Activated CD4-positive, alpha-beta T cell treated with anti-CD3 and anti-CD28 coated beads for 4 hours (primary cell): ENCODE results near the gene UXS1.
A peak's percentile ranks its signal among the peaks of the same experiment; 100 is the strongest.

ENCODE experiments used
- DNase-seq, 2 donors: peaks; one replicate each; pipeline ENCODE4 v3.0.0-alpha.2; 2020

UXS1 gene

DNA sequence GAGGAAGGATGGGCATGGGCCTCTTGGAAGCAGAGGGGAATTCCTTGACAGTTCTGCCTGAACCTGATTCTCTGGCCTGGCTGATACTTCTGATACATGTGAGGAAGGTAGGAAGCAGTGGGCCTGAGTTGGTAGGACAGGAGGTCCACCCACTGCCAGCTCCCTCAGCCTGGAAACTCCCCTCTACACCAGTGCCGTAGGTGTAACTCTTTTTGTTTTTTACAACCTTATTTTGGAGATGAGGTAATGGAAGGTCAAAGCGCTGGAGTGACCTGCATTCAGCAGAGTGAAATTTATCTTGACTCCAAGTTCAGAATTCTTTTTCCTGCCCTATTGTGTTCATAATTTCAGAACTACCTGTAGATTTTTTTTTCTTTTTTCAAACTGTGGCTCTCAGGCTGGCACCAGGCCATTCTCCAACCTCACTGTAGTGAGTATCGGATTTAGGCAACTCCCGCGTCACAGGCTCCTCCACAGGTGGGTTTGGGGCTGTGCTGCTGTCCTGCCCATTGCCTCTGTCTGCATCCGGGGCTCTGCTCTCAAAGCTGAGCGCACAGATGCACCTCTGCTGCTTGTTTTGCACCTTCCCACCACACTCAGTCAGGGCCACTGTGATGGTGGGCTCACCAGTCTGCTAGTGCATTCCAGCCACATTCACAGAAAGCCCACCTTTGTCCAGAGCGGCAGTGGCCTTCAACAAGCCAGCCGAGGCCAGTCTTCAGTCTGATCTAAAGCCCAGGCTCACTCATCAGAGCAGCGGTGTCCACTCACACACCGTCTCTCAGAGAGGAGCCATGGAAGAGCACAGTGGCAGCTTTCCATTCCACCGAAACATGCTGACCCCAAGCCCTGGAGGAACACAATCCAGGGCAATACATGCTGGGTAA, 87.2 kb downstream of the UXS1 start:
- no peak for DNase-seq

DNA sequence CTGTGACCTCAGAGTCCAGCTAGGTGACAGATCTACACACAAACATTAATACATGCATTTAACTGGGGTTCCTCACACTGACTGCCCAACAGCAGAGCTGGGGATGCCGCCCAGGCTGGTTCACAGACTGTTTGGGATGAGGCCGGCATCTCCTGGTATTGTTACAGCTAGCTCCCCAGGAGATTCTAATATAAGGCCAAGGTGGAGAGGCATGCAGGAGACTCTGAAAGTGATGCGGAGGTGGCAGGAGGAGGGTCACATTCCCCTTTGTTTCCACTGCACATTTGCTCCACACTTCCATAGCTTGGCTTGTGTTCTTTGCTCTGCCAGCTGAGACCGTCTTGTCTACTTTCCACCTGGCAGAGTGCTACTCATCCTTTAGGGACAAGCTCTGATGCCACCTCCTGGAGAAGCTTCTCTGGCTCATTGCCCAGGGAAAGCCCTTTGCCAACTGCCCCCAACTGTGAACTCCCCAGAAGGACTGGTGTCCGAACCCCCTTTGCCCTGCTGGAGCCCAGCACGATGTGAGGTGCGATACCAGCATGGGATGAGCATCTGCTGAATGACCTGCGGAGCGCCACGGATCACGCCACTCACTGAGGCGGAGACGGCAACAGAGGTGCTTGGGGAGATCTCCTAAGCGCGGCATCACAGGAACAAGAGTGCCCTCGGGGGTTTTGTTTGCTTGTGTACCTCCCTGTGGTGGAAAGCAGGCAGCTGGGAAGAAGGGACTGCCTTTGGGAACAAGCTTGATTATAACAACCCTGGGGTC, 88.8 kb downstream of the UXS1 start:
- DNase-seq, result no peak

DNA sequence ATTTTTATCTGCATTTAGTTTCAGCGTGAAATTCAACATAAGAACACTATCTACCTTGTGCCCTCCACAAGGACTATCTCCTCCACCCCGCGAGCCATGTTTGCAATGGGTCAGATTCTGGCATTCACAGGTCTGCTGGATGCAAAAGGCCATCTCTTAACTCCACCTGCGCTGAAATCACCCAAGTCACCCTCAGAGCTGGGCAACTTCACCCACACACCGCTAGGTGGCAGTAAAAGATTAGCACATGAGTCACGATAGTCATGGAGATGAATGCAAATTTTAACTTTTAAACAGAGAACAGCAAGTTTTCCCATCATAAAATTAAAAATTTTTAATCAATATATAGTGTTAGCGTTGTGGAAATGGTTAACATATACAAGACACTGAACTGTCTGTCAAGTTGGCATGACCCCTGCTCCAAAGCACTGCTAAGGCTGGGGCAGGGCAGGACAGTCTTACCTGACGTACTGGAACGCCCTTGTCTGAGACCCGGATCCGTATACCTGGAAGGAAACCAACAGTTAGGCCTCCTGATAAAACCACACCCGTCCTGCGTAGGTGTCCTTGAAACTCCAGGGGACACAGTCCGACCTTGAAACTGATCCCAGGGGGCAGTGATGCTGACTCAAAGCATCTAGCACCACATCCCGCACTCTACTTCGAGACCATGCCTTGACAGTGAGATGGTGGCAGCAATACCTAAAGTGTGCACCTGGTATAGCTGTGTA, 89.6 kb downstream of the UXS1 start:
- peak; percentile 58 to 70 for DNase-seq

DNA sequence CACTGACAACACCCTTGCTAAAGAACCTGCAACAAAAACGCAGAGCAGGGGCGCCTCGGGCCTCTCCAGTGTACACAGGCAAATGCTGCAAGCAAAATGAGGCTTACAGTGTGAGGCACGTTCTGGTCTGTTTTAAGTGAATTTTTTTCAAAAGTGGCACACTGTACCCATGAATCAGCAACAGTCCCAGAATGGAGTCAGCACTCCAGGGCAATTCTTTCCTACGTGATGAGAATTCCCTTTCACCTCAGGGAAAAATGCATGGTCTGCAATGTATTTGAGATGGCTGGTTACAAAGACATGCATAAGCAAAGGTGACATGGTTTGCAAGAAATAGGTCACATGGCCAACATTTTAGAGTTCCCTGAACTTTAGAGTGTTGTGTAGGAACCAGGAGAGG, 94.4 kb downstream of the UXS1 start:
- DNase-seq, result no peak

DNA sequence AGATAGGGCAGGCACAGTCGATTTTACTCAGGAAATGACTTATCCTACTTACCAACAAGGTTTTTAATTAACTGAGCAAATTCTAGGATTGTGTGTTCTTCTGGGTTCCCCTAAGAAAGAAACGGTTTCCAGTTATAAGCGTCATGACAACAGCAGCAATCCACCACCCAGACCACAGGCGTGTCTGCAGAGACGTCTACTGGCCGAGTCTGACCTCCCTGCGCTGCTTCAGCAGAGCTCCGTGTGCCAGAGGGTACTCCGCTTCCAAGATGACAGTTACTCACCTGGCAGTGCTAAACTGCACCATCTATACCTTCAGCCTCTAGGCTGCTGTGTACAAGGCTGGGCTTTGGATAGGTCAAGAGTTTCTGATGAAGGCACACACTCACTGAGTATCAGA, 95.4 kb downstream of the UXS1 start:
- no peak for DNase-seq

DNA sequence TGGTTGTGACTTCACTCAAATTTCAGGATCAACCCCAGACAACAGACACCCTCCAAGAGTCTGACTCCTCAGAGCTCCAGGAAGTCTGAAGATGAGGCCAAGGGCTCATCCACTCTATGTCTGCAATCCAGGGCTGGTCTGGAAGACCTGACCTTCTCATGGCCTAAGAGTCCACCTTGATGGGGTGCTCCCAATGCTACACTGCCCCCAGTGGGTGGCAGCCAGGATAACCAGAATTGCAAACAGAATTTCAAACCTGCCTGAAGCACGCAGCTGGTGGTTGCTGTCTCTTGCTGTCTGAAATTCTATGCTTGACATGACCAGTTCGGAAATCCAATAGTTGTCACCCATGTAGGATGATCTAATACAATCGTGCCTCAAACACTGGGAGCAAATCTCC, 96.0 kb downstream of the UXS1 start:
- no peak for DNase-seq

DNA sequence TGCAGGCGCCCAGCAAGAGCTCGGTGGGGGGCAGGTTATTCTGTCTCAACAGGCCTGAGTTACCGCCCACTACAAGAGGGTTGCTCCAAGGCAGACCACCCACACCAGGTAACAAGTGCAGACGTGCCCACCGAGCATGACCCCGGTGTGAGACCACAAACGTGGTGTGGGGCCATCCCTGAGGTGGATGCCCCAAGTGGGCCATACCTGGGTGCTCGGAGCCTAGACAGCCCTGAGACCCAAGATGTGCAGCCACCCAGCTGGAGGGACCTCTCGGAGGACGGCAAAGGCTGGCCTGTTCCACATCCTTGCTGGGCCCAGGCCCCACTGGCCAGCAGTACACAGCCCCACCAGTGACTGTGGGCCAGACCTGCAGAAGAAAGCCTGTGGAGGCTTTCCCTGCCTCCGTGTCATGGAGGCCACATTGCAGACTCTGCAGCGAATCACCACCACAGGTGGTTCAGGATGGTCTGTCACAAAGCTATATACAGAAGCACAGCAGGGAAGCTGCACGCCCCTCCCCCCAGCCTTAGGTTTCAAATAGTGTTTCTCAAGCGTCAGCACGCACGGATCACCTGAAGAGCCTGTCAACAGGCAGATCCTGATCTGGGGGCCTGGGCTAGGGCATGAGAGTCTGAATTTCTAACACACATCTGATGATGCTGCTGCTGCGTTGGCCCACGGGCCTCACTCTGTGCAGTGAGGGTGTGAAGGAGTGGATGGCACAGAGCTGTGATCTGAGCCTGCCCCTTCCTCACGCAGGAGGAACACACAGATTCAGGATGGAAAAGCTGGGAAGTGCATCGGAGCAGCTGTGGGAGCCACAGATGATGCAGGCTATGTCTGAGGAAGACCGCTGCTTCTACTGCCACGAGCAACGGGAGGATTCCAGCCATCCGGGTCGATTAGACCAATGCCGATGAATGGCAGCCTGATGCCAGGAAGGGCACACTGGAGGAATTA, 96.8 kb downstream of the UXS1 start:
- no peak for DNase-seq

DNA sequence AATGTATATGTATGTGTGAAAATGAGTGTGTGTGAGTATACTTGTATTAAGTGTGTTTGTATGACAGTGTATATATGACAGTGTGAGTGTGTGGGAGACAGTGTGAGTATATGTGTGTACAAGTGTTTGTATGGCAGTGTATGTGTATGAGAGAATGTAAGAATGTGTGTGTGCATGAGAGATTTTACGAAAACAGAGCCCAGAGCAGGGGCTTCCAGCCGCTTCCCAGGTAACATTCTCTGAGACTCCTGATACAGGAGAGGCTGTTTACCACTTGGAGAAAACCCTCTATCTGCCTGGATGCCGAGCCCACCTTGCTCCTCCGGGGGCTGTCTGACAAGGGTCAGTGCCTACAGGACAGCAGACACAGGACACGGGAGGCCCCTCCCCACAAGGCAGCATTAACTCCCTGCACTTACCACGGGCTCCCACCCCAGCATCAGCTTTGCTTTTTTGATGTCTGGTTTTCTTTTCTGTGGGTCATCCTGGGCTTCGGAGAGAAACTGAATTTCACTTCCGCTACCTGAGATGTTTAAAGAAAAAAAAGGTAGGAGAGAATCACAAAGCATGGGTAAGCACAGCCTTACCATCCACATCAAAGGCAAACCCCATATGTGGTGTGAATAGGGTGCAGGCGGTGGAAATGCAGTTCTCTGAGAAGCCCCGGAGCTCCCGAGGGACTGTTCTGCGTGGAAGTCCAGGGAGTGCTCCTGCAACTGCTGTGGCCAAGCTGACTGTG, 97.6 kb downstream of the UXS1 start:
- no peak for DNase-seq

DNA sequence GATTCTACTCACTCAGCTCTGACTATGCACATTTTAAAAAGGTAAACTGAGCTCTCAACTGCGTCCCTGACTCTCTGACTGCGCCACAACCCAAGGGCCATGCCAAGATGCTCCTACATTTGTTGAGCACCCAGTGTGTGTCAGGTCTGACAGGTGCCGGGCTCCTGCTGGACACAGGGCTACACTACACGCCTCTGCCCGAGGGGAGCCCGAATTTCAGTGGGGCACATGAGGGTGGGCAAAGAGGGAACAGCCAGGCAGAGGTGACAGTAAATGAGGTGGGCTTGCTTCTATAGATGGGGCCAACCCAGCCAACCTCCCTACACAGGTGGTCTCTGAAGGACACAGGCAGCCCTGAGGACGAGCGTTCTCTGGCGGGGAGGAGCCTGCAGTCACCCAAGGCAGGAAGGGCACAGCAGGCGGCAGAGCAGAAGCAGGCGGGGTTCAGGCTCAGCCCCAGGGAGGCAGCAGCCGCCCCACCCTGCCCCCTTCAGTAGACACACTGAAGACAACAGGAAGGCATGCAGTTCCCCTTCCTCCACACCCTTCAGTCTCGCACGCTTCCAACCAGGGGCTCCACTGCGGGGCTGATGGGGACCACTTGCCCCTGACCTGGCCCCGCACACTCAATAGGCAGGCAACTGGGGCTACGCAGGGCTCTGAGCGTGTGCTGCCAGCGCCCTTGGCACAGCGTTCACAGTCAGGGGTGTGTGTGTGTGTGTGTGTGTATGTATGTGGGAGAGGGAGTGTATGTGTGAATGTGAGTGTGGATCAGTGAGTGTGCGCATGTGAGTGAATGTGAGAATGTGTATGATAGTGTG, 98.4 kb downstream of the UXS1 start:
- peak; percentile 74 to 78 for DNase-seq

DNA sequence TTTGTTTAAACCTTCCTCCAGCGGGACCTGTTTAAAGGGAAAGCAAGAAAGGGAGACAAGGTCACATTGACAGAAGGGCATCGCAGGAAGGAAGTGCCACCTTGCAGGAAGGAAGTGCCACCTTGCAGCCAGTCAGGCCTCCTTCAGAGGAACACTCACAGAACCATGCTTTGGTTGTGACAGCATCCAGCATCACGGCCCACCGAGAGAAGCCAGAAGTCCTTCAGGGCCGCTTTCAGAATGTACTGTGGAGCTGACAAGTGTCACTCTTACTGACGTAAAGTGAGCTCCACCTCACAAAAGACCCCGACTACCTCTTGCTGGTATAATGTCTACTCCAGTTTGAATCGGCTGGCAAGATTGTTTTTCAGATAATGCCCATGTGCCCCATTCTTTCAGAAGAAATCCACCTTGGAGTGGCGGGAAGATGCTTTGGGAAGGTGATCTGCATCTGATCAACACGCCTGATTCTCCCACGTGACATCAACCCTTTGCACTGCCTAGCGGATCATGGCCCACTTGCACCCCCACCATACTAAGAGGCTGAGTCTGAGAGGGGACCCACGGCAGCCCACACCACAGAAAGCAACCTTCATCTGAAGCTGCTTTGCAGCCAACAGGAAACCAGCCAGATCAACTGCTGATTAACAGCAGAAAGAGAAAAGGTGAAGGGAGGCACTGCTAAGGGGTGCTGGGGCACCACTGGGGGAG, 99.8 kb downstream of the UXS1 start:
- DNase-seq, result peak; percentile 43 to 51

DNA sequence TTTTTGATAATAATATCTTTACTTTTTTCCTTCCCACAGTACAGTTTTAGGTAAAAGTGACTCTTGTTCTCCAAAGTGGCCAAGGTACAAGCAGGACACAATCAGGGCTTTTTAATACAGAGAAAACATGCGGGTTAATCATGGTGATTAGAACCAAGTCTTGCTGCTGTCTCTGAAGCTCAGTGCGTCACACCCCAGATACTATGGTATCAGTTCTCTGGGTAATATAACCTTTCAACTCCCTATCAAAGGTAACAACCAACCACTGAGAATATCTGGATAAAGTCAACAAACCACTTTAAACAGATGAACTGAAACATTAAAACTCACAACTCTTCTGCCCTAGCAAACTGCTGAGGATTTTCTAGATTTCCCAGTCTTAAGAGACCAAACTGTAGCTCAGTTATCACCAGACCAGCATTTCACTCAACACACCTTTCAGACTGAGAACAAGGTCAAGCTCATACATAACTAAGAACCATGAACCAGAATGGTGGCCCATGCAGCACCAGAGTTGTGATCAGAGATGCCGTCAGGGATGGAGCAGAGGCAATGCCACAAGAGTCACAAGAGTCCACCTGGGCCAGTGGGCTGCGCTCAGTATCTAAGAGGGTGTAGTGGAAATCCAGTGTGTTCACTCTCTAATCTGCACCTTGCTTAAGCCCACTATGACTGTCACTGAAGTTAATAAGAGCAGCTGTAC, 103.0 kb downstream of the UXS1 start:
- DNase-seq, result no peak

DNA sequence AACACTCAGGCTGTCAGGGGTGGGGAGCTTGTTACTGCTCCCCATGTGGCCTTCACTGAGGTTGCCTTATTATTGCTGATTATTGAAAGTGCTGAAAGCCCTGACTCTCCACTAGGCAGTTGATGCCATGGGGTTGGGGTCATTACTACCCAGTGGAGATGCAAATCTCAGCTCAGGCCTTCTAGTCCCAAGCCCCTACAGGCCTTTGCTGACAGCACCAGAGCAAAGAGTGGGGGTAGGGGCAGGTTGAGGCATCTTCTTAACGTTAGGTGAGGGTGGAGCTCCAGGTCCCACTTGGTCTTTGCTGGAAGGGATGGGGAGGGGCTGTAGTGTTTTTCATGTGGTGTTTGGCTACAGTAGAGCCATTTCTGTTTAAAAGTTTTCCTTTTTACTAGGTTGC, 104.5 kb downstream of the UXS1 start:
- no peak for DNase-seq

DNA sequence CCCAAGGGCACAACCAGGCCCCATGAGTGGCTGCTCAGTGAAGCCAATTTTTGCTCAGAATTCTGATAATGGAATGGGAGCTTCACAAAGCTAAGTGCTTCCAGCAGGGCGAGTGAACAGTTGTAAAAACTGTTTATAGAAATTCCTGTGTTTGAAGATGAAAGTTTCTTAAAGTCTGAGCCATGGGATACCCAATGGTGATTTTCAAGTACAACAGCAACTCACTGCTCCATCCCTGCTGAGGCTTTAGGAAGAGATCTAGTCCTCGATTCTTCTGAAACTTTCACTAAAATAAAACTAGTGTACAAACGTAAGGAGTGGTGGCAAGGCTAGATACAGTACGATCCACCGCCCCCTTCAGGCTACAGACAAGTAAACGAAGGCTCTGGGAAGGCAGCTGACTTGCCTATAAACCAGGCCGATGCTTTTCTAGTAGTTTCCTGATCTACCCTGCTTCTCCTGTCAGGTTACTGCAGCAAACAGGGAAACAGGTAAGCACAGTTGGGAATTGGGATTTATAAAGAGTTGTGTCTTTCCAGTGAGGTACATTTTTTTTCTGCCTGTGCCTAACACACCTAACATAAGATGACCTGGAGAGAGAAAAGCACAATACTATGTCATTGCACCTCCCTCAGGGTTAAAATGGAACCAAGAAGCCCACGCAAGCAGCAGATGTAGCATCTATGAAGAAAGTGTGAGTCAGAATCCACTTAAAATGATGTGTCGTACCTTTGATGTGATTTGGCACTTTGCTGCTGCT, 108.7 kb downstream of the UXS1 start:
- peak; percentile 61 to 70 for DNase-seq

DNA sequence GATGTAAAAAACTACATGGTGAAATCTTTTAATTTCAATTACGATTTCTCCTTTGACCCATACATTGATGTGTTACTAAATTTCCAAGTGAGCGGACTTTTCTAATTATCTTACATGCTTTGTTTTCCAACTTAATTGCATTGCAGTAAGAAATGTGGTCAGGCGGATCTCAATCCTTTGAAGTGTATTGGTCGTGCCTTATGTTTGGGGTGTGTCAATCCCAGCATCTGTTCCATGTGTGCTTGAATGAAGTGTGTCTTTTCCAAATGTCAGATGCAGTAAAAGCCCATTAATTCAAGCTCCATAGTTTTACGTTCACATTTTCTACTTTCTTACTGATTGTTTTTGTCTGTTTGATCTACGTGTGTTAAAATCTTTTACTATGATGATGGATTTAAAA, 113.1 kb downstream of the UXS1 start:
- no peak for DNase-seq

DNA sequence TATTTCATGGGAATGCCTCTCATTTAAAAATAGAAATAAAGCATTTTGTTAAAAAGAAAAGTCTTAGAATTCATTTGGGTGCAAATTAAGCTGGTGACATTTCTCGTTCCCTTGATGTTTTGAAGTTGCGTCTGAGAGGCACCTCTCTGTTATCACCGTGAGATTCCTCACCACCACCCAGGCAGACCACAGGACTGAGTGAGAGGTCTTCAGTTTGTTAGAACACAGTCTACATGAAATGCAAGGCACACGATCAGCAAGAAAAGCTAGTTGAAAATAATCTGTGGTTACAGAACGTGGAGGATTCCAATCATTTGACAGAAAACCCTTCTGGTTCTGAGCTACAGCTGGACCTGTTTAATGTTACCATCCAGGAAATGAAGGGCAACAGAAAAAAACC, 116.0 kb downstream of the UXS1 start:
- no peak for DNase-seq

DNA sequence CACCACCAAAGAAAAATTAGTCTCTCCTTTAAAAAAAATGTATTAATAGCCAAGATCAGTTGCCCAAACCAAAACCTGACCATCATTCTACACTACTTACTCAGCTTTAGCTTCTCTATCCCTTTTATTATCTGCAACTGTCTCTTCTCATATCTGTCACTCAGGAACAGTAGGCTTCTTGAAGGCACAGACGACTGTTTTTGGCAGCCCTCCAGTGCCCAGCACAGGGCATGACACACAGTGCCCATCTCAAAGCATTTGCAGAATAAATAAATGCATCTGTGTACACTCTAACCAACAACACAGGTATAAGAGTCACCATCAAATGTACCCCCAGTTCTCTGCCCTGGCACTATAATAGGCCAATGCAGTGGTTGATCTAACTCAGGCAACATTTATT, 117.2 kb downstream of the UXS1 start:
- DNase-seq, result no peak

DNA sequence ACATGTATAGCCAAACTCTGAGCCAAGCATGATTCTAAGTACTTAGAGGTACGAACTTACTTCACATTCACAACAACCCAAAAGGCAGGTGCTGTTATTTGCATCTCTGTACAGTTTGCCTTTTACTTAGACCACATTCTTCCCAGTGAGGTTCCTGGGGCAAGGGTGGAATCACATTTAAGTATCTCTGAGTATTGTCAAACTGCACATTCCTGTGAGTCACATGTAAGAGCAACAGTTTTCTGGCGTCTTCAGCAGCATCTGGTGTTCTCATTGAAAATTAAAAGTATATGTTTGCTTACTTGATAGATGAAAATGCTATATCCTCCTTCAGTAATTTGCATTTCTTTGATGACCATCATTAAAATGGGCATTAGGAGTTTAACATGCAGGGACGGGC, 119.1 kb downstream of the UXS1 start:
- DNase-seq, result no peak

DNA sequence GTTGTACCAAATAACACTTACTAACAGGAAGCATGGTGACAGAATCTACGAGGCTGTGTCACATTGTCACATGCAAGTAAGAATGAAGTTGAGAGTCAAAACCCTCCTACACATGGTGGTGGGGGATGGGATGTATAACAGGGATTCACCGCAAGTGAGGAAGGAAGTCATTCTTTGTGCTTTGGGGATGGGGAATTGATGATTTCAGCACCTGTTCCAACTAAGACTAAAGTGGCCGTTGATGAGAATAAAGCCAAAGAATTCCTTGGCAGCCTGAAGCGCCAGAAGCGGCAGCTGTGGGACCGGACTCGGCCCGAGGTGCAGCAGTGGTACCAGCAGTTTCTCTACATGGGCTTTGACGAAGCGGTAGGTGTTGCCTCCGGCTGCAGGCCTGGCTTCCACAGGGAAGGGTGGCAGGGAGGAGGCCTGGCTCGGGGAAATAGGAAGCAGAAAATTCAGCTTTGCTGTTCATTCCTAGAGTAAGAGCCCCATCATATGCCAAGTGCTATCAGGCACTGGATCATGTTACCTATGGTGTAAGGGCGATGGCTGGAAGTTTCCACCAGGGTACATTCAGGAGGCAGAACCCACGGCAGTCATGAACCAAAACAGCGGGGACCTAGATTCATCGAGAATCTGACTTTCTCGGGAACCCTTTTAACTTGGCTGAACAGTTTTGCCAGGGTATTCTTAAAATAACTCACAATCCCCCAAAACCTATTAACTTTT, 120.3 kb downstream of the UXS1 start:
- DNase-seq, result no peak
